SW 1271 (cell line): ENCODE results near the gene GUCY1A1.

Source experiments
- DNase-seq, 2 experiments: peaks; one replicate each; lab custom pipeline; 2025; lab: John Stamatoyannopoulos, UW

Gene GUCY1A1

DNA sequence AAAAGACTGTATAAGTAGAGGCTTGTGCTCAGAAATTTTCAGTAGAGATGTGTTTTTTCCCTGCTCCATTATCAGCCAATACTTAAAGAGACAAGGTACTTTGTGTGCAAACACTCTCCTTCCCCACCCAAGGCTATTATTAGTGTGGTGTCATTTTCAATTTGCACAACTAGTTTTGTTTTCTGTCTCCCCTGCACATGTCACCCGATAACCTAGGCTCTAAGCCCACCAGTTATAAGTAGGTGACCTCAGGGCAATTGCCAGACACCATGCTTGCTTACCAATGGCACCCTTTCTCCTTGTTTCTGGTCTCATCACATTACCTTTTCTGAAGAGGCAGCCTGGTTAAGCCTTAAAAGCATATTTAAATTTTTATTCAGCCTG is 8.0 kb upstream of the GUCY1A1 start:
- no peak for DNase-seq

DNA sequence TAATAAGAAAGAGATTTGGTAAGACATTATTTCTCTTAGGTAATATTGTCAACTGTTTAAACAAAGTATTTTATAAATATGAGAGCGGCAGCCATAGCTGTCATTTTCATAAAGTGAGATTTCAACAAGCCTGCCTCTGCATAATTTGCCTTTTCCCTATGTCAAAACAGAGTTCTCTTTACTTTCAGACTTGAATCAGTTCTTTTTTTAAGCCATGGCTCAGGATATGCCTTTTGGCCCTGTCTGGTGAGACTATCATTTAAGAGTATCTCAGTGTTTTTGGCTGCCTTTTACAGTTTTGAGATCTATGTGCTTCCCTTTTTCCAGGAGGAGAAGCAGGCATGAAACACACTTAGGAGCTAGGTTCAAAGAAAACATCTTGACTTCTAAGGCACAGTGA is 7.5 kb upstream of the GUCY1A1 start:
- DNase-seq: no peak

GRCh38 chr4:155660436-155660835 is 6.2 kb upstream of the GUCY1A1 start:
- no peak for DNase-seq

DNA sequence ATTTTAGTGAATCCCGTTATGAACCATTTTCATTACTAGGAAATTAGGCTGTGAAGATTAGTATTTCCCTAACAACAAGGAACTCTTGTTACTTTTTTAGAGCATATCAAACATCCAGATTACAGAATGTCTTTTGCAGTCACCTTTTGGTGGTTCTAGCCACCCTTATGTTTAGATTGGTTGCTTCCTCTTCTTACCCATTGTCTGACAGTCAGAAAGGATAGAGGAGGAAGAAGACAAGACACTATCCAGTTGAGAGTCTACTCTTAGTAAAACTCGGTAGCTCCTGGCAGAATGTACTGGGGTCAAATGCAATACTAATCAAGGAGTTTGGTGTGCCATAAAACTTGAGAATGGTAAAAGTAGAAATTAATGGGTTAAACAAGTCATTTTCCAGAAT is 1.6 kb upstream of the GUCY1A1 start:
- no peak for DNase-seq

DNA sequence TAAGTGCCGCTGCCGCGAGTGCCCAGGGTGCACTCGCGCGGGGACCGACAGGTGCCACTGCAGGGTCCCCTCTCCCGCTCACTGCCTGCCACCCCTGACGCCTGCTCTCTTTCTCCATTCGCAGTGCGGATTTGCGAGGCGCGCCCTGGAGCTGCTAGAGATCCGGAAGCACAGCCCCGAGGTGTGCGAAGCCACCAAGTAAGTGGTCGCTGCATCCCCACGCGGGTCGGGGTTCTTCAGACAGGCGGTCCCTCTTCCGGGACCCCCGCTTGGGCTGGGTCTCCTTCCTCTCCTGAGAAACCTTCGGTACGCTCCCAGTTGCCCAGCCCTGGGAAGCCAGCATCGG is 547 bp downstream of the GUCY1A1 start:
- DNase-seq: no peak

DNA sequence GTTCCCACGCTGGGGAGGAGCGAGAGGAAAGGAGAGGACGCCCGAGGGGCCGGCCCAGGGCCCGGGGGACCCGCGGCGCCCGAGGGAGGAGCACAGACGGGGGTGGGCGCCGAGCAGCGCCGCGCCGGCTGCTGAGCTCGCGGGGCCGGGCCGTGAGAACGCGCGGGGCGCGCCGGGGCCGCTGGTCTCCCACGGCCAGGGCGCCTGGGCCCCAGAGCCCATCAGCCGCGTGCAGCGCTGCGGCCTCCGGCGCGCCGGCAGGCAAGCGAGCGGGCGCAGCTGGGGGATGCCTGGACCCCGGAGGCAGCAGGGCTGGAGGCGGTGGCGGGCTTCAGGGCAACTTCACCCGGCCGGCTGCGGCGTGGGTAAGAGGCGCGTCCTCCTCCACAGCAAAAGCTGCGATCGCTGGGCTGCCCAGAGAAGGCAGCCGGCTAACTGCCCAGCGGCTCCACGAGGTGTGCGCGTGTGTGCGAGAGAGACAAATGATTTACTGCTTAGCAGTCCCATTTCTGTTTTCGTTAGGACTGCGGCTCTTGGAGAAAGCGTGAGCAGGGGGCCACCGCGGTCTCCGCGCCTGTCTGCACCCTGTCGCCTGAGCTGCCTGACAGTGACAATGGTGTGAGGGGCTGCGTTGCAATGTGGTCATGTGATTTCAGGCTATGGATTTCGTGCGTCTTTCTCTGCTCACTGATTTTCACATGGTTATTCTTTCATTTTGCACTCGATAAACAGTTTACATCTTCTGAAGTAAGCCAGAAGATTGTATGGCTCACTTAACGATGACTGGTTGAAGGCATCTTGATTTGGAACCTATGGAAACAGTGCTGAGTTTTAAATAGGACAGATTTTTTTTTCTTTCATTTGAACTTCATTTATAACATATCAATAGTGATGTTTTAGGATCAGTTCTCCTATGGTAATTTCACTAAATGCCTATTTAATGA is 1.2 kb downstream of the GUCY1A1 start:
- DNase-seq: no peak

DNA sequence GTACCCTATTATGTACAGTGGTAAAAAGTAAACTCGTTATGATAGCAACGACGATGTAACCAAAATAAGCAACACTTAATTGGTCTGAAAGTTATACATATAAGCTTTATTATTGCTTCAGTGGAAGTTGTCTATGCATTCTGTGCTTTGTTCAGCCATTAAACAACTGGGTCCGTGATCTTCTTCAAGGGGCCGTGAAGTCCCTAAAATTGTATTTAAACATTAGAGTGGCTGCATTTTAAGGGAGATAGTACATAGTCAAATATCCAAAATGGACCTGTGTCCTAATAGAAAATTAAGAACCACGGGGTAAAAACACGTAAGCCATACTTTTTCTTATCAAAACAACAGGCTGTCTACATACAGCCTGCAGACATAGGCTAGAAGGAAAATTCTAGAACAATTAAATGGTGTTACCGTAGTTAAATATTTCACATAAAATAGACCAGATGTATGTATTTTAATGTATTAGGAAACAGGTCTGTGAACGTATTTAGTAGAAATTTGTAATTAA is 2.1 kb downstream of the GUCY1A1 start:
- no peak for DNase-seq

- no peak for DNase-seq
Measured at GRCh38 chr4:155672342-155672741, 5.7 kb downstream of the GUCY1A1 start.

DNA sequence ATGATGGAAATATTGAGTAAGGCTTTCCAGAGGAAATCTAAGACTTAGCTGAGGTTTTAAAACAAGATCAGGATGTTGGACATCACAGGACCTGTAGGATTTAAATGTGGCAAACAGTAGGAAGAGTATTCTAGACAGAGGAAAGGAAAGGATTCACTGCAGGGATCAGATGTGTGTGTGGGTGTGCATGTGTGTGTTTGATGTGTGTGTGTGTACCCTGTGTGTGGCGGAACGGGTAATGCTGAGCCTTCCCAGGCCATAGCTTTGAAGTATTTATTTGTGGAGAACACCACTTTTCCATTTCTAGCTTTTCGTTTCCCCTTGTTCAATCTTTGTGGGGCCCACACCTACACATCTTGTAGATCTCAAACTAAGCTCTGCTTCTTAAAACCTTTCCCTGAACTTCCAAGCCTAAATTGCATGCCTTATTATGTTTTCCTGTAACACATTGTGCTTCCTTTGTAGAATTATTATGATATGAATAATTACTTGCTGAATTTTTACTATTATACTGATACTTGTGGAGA is 6.9 kb downstream of the GUCY1A1 start:
- no peak for DNase-seq

DNA sequence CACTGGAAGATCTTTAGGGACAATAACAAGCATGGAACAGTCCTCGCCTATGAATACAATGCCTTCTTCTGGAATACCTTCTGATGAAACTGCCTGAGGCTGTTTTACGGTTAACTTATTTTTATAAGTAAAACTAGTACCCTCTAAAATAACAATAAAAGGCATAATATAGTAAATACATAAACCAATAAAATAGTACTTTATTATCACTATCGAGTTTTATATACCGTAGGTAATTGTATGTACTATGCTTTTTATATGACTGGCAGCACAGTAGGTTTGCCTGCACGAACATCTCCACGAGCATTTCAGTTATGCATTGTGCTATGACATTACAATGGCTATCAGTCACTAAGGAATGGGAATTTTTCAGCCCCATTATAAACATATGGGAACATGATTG is 8.0 kb downstream of the GUCY1A1 start:
- no peak for DNase-seq

DNA sequence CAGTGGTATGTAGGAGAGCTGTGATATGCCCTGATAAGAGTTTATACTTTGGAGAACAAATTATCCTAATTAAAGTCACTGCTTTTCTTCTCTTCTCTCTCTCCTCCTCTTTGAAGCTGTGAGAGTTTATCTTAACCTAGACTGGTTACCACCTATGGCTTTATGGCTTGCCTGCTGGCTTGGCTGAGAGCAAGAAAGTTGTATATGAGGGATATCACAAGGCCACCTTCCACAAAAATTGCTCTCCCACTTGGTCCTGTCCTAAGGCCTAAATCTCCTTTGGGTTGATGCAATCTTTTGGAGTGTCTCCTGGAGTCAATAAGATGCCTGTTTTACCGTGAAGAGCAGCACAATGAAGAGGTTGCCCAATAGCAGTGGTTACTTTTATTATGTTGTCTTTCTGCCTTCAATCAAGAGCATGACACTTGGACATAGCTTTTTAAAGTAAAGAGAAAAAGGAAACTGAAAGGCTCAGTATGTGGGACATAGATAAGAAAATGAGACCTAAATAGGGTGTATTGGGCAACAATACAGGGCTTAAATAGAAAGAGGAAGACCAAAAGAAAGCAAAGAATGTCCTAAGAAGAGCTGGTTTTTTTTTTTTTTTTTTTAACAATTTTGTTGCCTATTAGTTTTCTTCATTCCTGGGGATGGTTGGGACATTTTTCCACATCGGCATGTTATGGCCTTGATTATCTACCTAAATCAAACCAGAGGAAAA is 9.2 kb downstream of the GUCY1A1 start:
- no peak for DNase-seq

GRCh38 chr4:155676430-155676825 is 9.8 kb downstream of the GUCY1A1 start:
- DNase-seq: no peak

GRCh38 chr4:155678011-155678410 is 11.4 kb downstream of the GUCY1A1 start:
- DNase-seq: no peak

GRCh38 chr4:155679343-155679742 is 12.7 kb downstream of the GUCY1A1 start:
- DNase-seq: no peak

DNA sequence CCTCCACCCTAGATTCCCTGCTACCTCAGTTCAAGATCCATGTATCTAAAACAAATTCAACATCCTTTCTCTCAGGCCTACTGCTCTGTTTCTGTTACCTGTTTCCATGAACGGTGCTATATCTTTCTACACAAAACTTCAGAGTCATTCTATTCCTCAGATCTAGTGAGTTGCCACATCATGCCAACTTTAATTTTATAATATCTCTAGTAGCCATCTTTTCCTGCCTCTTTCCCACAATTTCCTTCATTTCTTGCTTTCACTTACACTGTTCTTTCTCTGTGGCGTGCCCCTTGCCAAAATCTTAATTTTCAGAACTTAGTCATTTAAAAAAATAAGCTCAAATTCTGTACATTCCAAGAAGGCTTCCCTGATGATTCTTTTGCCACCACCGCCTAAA is 15.2 kb downstream of the GUCY1A1 start:
- no peak for DNase-seq

DNA sequence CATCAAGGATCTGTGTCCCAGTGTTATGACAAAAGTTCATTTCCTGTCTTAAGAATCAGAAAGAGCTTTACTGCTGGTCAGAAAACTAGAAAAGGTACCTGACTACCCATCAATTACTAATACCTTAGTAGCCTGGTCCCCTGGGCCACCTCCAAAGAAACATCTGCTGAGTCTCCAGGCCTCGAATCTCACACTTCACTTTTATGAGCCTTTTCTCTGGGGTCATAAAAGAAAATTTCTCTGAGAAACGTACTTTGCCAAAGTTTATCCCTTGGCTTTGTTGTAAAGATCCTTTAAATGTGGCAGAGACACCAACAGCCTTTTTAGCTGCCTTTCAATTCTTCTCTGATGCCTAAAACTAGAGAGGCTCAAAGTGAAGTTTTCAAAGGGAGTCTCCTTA is 17.8 kb downstream of the GUCY1A1 start:
- no peak for DNase-seq

DNA sequence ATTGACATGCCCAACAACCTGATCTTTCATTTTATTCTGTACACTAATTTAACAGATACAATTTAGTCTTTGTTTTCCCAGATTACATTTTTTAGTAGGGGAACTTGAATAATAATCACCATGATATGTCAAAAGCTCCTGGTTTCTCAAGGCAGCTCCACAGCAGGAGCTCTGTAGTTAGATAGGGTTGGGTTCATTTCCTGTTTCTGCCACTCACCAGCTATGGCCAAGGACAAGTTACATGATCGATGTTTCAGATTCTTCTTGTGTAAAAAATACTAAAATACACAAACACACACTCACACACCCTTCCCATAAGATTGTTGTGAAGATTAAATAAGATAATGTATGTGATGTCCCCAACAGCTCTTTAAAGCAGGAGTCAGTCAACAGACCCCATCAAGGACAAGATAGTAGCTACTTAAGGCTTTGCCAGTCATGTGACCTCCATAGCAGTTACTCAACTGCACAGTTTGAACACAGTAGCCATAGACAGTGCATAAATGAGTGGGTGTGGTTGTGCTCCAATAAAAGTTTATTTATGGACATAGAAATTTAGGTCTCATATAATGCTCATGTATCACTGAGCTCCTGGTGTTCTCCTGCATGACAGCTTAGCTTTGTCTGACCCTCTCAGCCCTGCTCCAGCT is 18.4 kb downstream of the GUCY1A1 start:
- DNase-seq: no peak

DNA sequence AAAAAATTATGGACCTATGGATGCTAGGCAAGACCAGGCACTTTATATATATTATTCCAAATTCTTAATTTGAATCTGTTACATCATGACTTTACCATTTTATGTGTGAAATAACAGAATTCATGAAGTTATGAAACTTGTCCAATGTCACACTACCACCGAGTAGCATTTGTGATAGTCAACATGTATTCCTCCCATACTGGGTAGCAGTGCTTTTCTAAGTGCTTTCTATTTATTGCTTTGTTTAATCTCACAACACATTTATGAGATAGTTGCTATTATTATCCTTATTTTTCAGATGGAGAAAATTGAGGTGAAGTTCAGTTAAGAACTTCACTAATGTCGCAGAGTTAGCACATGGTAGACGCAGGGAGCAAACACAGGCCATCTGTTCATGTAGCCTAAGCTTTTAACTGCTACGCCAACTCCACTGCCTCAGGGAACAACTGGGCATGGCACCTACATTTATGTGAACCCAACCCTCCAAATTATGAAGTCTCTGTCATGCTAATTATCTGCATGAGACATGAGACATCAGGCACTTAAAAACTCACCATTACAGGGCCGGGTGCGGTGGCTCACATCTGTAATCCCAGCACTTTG is 20.8 kb downstream of the GUCY1A1 start:
- DNase-seq: no peak

DNA sequence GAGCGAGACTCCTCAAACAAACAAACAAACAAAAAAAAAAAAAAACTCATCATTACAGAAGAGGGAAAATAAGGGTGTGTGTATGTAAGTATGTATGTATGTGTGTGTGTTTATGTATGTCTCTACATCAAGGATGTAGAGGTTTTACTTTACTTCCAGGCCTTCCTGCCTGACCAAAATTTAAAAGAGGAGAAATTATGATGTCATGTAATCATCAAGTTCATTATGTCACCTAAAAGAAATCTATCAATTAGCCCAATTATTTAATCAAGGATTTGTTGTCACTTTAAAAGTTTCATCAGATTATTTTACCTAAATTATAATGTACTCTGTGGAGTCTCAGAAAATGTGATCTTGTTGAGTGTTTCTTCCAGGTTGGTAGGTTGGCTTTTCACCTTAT is 21.6 kb downstream of the GUCY1A1 start:
- DNase-seq: no peak

DNA sequence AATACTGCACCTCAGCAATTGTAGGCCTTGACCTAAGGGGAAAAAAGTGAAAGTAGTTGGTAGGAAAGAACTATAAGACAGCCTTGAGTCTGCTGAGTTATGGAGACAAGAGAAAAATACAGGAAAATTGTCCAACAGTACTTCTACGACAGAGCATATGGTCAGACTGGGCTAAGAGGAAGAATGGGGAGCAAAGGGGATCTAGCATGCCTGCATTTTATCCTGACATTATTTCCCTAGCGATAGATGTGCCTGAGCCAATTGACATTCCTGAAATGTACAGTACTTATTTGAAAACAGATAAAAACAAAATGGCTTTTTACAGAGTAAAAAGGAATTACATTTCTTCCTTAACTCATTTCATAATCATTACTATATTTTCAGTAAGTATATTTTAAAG is 22.2 kb downstream of the GUCY1A1 start:
- DNase-seq: no peak

DNA sequence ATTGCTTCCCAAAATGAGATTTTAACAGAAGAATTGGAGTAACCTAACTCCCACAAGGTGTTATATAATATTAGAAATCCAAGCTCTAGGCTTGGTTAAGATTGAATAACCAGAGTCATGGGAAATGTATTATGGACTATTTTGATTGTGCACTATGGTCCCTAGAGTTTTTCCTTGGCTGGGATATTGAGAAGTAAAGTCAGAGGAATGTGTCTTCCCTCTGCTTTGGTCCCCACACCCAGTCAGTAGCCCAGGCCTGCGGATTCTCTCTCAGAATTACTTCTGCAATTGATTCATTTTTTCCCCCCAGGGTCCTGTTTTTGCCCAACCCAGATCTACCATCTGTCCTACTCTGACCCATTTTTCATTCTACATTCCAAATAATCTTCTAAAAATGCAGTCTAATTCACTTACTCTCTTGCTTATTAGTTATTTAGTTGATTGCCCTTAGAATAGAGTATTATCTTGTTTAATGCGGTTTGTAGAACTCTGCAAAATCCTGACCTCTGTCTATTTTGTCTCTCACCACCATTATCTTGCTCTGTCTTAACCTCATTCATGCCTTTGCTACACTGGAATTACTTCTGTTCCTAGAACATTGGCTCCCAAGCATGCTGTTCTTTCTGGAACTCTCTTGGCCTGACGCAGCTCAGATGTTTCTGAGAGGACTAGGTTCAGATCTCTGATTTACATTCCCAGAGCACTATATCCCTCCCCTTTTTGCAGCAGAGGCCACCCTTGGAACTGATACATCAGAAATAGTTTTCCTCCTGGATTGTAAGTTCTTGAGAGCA is 23.6 kb downstream of the GUCY1A1 start:
- no peak for DNase-seq
